ENCODE data around the gene ARMC6. TPM values are rescaled to one million over a fixed set of nuclear protein-coding genes. Genes with fewer than 3 reads are reported as not detected.
A peak's percentile ranks its signal among the peaks of the same experiment; 100 is the strongest.
"Not testable (repeated sequence)": the region's sequence is repeated elsewhere in the genome, so short reads cannot be mapped to it uniquely, and the experiment has no call there.

The ARMC6 gene
- polyA plus RNA-seq, 3 donors, result 32.4 to 36.8 (median 34.9) TPM

- DNase-seq (ENCODE audit: low read depth in 3 of 3, low spot score in 2 of 3), result no peak
These were observed 10.9 kb upstream of the ARMC6 start for GRCh38 chr19:19022380-19022961.

GRCh38 chr19:19023376-19023775 lies 10.0 kb upstream of the ARMC6 start:
- not testable (repeated sequence) for DNase-seq (ENCODE audit: low read depth in 3 of 3, low spot score in 2 of 3)

- no peak for DNase-seq (ENCODE audit: low read depth in 3 of 3, low spot score in 2 of 3)
These were observed 7.5 kb upstream of the ARMC6 start for GRCh38 chr19:19025861-19026260.

GRCh38 chr19:19026299-19026971 lies 7.0 kb upstream of the ARMC6 start:
- no peak for DNase-seq (ENCODE audit: low read depth in 3 of 3, low spot score in 2 of 3)

GRCh38 chr19:19027228-19027627 lies 6.2 kb upstream of the ARMC6 start:
- DNase-seq (ENCODE audit: low read depth in 3 of 3, low spot score in 2 of 3), result no peak

GRCh38 chr19:19028526-19028925 lies 4.9 kb upstream of the ARMC6 start:
- no peak for DNase-seq (ENCODE audit: low read depth in 3 of 3, low spot score in 2 of 3)

- DNase-seq (ENCODE audit: low read depth in 3 of 3, low spot score in 2 of 3), result no peak
These were observed 1.5 kb upstream of the ARMC6 start for GRCh38 chr19:19031891-19032290.

- peak; percentile 65 to 84 (median 73) for DNase-seq (ENCODE audit: low read depth in 3 of 3, low spot score in 2 of 3)
These were observed 805 bp upstream of the ARMC6 start for GRCh38 chr19:19032420-19033175.

GRCh38 chr19:19033176-19033425 lies 302 bp upstream of the ARMC6 start:
- DNase-seq (ENCODE audit: low read depth in 3 of 3, low spot score in 2 of 3), result no peak

- DNase-seq (ENCODE audit: low read depth in 3 of 3, low spot score in 2 of 3), result no peak
These were observed 811 bp downstream of the ARMC6 start for GRCh38 chr19:19034204-19034624.

- no peak for DNase-seq (ENCODE audit: low read depth in 3 of 3, low spot score in 2 of 3)
These were observed 6.5 kb downstream of the ARMC6 start for GRCh38 chr19:19039901-19040300.

GRCh38 chr19:19040417-19040816 lies 7.0 kb downstream of the ARMC6 start:
- DNase-seq (ENCODE audit: low read depth in 3 of 3, low spot score in 2 of 3), result no peak

- DNase-seq (ENCODE audit: low read depth in 3 of 3, low spot score in 2 of 3), result no peak
These were observed 9.4 kb downstream of the ARMC6 start for GRCh38 chr19:19042732-19043280.

- DNase-seq (ENCODE audit: low read depth in 3 of 3, low spot score in 2 of 3), result no peak
These were observed 10.1 kb downstream of the ARMC6 start for GRCh38 chr19:19043481-19043880.

- DNase-seq (ENCODE audit: low read depth in 3 of 3, low spot score in 2 of 3), result no peak
These were observed 10.5 kb downstream of the ARMC6 start for GRCh38 chr19:19043881-19044280.

- DNase-seq (ENCODE audit: low read depth in 3 of 3, low spot score in 2 of 3), result no peak
These were observed 16.0 kb downstream of the ARMC6 start for GRCh38 chr19:19049406-19049805.

- no peak for DNase-seq (ENCODE audit: low read depth in 3 of 3, low spot score in 2 of 3)
These were observed 16.7 kb downstream of the ARMC6 start for GRCh38 chr19:19050104-19050503.

GRCh38 chr19:19050731-19051130 lies 17.3 kb downstream of the ARMC6 start:
- DNase-seq (ENCODE audit: low read depth in 3 of 3, low spot score in 2 of 3), result no peak

GRCh38 chr19:19051478-19052213 lies 18.2 kb downstream of the ARMC6 start:
- no peak for DNase-seq (ENCODE audit: low read depth in 3 of 3, low spot score in 2 of 3)

- no peak for DNase-seq (ENCODE audit: low read depth in 3 of 3, low spot score in 2 of 3)
These were observed 19.5 kb downstream of the ARMC6 start for GRCh38 chr19:19052921-19053320.

Measured in right renal cortex interstitium (tissue), 3 donors.